K562 (cell line): Measurements from ENCODE around the gene EXT2. TPM values are rescaled to one million over a fixed set of nuclear protein-coding genes. Genes with fewer than 3 reads are reported as not detected.

Source experiments
- ATAC-seq: fragments of 200-7000 bp; cut with Tn5 transposase; 3 replicates; pipeline ENCODE4 v1.9.1; 2020; ENCODE audit warnings: moderate library complexity
- BruUV-seq: library from RNA; stranded (reverse); fragments of 400-500 nt; replicated peaks from 2 replicates; lab custom pipeline; 2021; lab: Mats Ljungman, UMichigan
- CTCF ChIA-PET: fragments of 300-600 bp; formaldehyde crosslinking; extraction: SDS; loops from one replicate; lab custom pipeline; 2021; ENCODE audit warnings: low intra/inter-chr PET ratio; lab: Yijun Ruan, JAX
- POLR2A ChIA-PET: fragments of 300-600, 350-650 bp; sonication (Branson Sonifier 250); formaldehyde crosslinking; extraction: SDS; loops from one replicate; lab custom pipeline; 2021; ENCODE audit warnings: antibody characterized with exemption, inconsistent platforms; lab: Yijun Ruan, JAX
- DNase-seq, 4 experiments: peaks; one replicate each; pipeline versions ENCODE4 v3.0.0 to v3.0.0-alpha.2; 2011 to 2018; ENCODE audit warnings: low spot score in 3 of 4, mixed read lengths in 3 of 4; ENCODE audit errors: extremely low read depth in 1 of 4
- FAIRE-seq: peaks from 2 replicates; lab custom pipeline; 2011; peaks lifted over from hg19 to GRCh38; lab: Jason Lieb, UNC
- H2AFZ ChIP-seq: 2 replicates; pipeline ENCODE4 v1.6.0; 2011; ENCODE audit warnings: low read depth, low read length, control low read depth, inconsistent platforms
- H3K27ac ChIP-seq: fragments of 200-600 bp; 3 replicates; pipeline ENCODE4 v1.8.0; 2011; ENCODE audit warnings: low read depth, mild to moderate bottlenecking, control low read depth, inconsistent platforms, low read length, moderate library complexity, mixed read lengths; ENCODE audit errors: extremely low read depth
- H3K27me3 ChIP-seq, 2 experiments: fragments of 300-600 bp in 1 of 2; 2 replicates in 1 of 2; 3 replicates in 1 of 2; pipeline versions ENCODE4 v1.6.0 to v1.8.0; 2011; ENCODE audit warnings: inconsistent platforms in 2 of 2, low read length in 2 of 2, mild to moderate bottlenecking in 1 of 2, mixed read lengths in 1 of 2, moderate library complexity in 1 of 2; ENCODE audit not compliant: control insufficient read depth in 2 of 2, insufficient read depth in 2 of 2
- H3K36me3 ChIP-seq: fragments of 300-600 bp; 3 replicates; pipeline ENCODE4 v1.8.0; 2011; ENCODE audit warnings: mild to moderate bottlenecking, low read length, inconsistent platforms; ENCODE audit not compliant: control insufficient read depth, insufficient read depth
- H3K4me1 ChIP-seq, 2 experiments: fragments of 200-600 bp in 1 of 2; replicated peaks in 1 of 2; 2 replicates in 1 of 2; 3 replicates in 1 of 2; pipeline versions ENCODE4 v1.5.1 to v1.8.0; 2011; ENCODE audit warnings: inconsistent platforms in 2 of 2, low read length in 2 of 2, mild to moderate bottlenecking in 1 of 2, mixed read lengths in 1 of 2, moderate library complexity in 1 of 2; ENCODE audit not compliant: control insufficient read depth in 2 of 2, insufficient read depth in 2 of 2
- H3K4me2 ChIP-seq: 2 replicates; pipeline ENCODE4 v1.6.1; 2011; ENCODE audit warnings: low read length, control low read depth, inconsistent platforms, mixed read lengths; ENCODE audit not compliant: insufficient read depth
- H3K4me3 ChIP-seq: fragments of 200-600 bp; sonication (generic), shearing (Covaris generic); 2 replicates; pipeline ENCODE4 v1.5.1; 2016; ENCODE audit warnings: control low read depth, inconsistent platforms
- H3K79me2 ChIP-seq: fragments of 200-600 bp; 3 replicates; pipeline ENCODE4 v1.8.0; 2011; ENCODE audit warnings: low read length, inconsistent platforms; ENCODE audit not compliant: control insufficient read depth, insufficient read depth
- H3K9ac ChIP-seq, 2 experiments: 2 replicates each; pipeline versions ENCODE4 v1.6.0 to v1.6.1; 2011; ENCODE audit warnings: low read depth in 2 of 2, low read length in 2 of 2, control low read depth in 1 of 2, inconsistent platforms in 1 of 2, mild to moderate bottlenecking in 1 of 2, mixed read lengths in 1 of 2; ENCODE audit not compliant: insufficient read depth in 1 of 2
- H3K9me1 ChIP-seq: one replicate; pipeline ENCODE4 v1.6.0; 2011; ENCODE audit warnings: inconsistent platforms, mild to moderate bottlenecking, low read length, moderate library complexity; ENCODE audit not compliant: control insufficient read depth, insufficient read depth
- H3K9me3 ChIP-seq: replicated peaks from 2 replicates; pipeline ENCODE4 v1.5.1; 2011; ENCODE audit warnings: low read depth, low read length, inconsistent platforms; ENCODE audit not compliant: control insufficient read depth, insufficient read depth
- H4K20me1 ChIP-seq: replicated peaks from 2 replicates; pipeline ENCODE4 v1.6.1; 2011; ENCODE audit warnings: low read length, inconsistent platforms, mixed read lengths; ENCODE audit not compliant: control insufficient read depth, insufficient read depth
- ARHGAP35 ChIP-seq: fragments of 450-650 bp; IDR thresholded peaks from 2 replicates; pipeline ENCODE4 v1.6.1; 2018; ENCODE audit not compliant: partially characterized antibody
- BACH1 ChIP-seq: fragments of 200-800 bp; sonication (Bioruptor generic); IDR thresholded peaks from 2 replicates; pipeline ENCODE4 v1.6.1; 2016; ENCODE audit warnings: missing genetic modification characterization, missing compliant biosample characterization
- HCFC1 ChIP-seq: IDR thresholded peaks from 2 replicates; pipeline ENCODE4 v1.6.1; 2012; ENCODE audit warnings: low read depth, low read length, improper control_type of control experiment
- PHF20 ChIP-seq: fragments of 450-650 bp; IDR thresholded peaks from 2 replicates; pipeline ENCODE4 v1.6.1; 2018; ENCODE audit not compliant: partially characterized antibody
- WHSC1 ChIP-seq: IDR thresholded peaks from one replicate; pipeline ENCODE4 v1.6.1; 2012; ENCODE audit warnings: low read length, control low read depth, inconsistent platforms
- WGBS: fragments of 100-300 bp; shearing (Covaris generic); methylation state at CpG from one replicate; pipeline ENCODE4 v1.1.6; 2016; ENCODE audit warnings: low coverage, mixed read lengths; ENCODE audit not compliant: insufficient coverage; ENCODE audit errors: missing lambda C conversion rate; 5-methylcytosine and 5-hydroxymethylcytosine counted together
- in situ Hi-C: fragments of 300-500 bp; cut with MboI; formaldehyde crosslinking; loops from 4 replicates; pipeline ENCODE4 v1.15.0; 2018; ENCODE audit warnings: inconsistent platforms, mixed read lengths
- intact Hi-C: fragments of 100-400 bp; cut with micrococcal nuclease; formaldehyde crosslinking; loops from 2 replicates; pipeline ENCODE4 v1.14.2; 2022
- polyA plus RNA-seq, 8 experiments: library from polyadenylated mRNA; depleted of rRNA in 4 of 8; stranded (reverse) in 5 of 8; unstranded in 3 of 8; fragments of >200 nt; fragmentation: Nextera tagmentation in 2 of 8; fragmentation: Illumina TruSeq in 1 of 8; extraction: Ambion mirVana in 2 of 8; extraction: Trizol in 1 of 8; gene quantifications; 2 replicates each; pipeline versions ENCODE4 v1.2.1 to v1.2.3, GENCODE V29; 2011 to 2014; ENCODE audit warnings: inconsistent platforms in 1 of 8, missing spikeins in 1 of 8
- total RNA-seq, 7 experiments: library from RNA; depleted of rRNA in 6 of 7; stranded (reverse); fragments of >200 nt in 6 of 7; fragmentation: Illumina TruSeq in 2 of 7; extraction: Trizol in 2 of 7; gene quantifications; 2 replicates each; pipeline versions ENCODE4 v1.2.1 to v1.2.3, GENCODE V29; 2011 to 2021; ENCODE audit warnings: low replicate concordance in 1 of 7
- TF ChIP-seq, protein P1 (sequence below): fragments of 450-650 bp; formaldehyde crosslinking; IDR thresholded peaks from 2 replicates; pipeline ENCODE4 v1.4.0; 2020; ENCODE audit warnings: mild to moderate bottlenecking, mixed read lengths
- TF ChIP-seq, protein P2 (sequence below): fragments of 250-450 bp; sonication (Bioruptor Pico); IDR thresholded peaks from 2 replicates; pipeline ENCODE4 v1.4.0; 2020; ENCODE audit warnings: mild to moderate bottlenecking, moderate library complexity
- TF ChIP-seq, protein P3 (sequence below): fragments of 200-600 bp; sonication (generic); IDR thresholded peaks from one replicate; pipeline ENCODE4 v1.6.1; 2012; ENCODE audit warnings: mild to moderate bottlenecking, low read depth, low read length, inconsistent platforms

EXT2 gene
- total and polyA plus RNA-seq, 9 of the 15 experiments (the other 6 are each of a cell fraction or from before 2014, with no cell fraction given) = 7.5 to 52.1 (median 38.1) TPM

- CTCF ChIA-PET = no interaction called here
- intact Hi-C loops (no loop called here), in situ Hi-C loops (no loop called here)
- Histone ChIP-seq H3K79me2 (peaks cover 16% of the 10 kb centered on the region; the same call in 2 of the 3 replicates), H4K20me1 (no peaks in the 10 kb centered on the region), H3K9me1 (no peaks in the 10 kb centered on the region), H3K9ac (no peak overlapping the region; a peak in 1 of 4 replicates), H3K4me1 (peaks cover 5 to 15% of the 10 kb centered on the region in 2 experiments; a peak in 4 of 5 replicates), H3K4me3 (no peak overlapping the region), H3K27ac (no peak overlapping the region), H3K27me3 (no peaks in the 10 kb centered on the region), H3K9me3 (no peaks in the 10 kb centered on the region), H3K36me3 (peaks cover 53% of the 10 kb centered on the region), H3K4me2 (no peak overlapping the region), H2AFZ (no peak overlapping the region)
- POLR2A ChIA-PET = interaction anchor here (0.6 to 1.4 kb wide), 4 partner anchors 9 to 496 kb away, joined by 3 to 4 read pairs (median 4); no protein-coding TSS in a partner anchor
- no peak for DNase-seq
- ATAC-seq = no peak
- 53% methylated on average over 3 of the region's 3 CpGs for WGBS
- BruUV-seq = no TSS peak
- FAIRE-seq = no peak
- TF ChIP-seq PHF20 = no peak
- TF ChIP-seq ARHGAP35 = no peak
- no peak for TF ChIP-seq BACH1 (tag)
- TF ChIP-seq, protein P1, sequence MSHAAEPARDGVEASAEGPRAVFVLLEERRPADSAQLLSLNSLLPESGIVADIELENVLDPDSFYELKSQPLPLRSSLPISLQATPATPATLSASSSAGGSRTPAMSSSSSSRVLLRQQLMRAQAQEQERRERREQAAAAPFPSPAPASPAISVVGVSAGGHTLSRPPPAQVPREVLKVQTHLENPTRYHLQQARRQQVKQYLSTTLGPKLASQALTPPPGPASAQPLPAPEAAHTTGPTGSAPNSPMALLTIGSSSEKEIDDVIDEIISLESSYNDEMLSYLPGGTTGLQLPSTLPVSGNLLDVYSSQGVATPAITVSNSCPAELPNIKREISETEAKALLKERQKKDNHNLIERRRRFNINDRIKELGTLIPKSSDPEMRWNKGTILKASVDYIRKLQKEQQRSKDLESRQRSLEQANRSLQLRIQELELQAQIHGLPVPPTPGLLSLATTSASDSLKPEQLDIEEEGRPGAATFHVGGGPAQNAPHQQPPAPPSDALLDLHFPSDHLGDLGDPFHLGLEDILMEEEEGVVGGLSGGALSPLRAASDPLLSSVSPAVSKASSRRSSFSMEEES (CRISPR knock-in tag) = no peak
- no peak for TF ChIP-seq HCFC1
- TF ChIP-seq, protein P2, sequence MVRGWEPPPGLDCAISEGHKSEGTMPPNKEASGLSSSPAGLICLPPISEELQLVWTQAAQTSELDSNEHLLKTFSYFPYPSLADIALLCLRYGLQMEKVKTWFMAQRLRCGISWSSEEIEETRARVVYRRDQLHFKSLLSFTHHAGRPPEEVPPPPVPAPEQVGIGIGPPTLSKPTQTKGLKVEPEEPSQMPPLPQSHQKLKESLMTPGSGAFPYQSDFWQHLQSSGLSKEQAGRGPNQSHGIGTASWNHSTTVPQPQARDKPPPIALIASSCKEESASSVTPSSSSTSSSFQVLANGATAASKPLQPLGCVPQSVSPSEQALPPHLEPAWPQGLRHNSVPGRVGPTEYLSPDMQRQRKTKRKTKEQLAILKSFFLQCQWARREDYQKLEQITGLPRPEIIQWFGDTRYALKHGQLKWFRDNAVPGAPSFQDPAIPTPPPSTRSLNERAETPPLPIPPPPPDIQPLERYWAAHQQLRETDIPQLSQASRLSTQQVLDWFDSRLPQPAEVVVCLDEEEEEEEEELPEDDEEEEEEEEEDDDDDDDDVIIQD (CRISPR knock-in tag) = no peak
- TF ChIP-seq, protein P3, sequence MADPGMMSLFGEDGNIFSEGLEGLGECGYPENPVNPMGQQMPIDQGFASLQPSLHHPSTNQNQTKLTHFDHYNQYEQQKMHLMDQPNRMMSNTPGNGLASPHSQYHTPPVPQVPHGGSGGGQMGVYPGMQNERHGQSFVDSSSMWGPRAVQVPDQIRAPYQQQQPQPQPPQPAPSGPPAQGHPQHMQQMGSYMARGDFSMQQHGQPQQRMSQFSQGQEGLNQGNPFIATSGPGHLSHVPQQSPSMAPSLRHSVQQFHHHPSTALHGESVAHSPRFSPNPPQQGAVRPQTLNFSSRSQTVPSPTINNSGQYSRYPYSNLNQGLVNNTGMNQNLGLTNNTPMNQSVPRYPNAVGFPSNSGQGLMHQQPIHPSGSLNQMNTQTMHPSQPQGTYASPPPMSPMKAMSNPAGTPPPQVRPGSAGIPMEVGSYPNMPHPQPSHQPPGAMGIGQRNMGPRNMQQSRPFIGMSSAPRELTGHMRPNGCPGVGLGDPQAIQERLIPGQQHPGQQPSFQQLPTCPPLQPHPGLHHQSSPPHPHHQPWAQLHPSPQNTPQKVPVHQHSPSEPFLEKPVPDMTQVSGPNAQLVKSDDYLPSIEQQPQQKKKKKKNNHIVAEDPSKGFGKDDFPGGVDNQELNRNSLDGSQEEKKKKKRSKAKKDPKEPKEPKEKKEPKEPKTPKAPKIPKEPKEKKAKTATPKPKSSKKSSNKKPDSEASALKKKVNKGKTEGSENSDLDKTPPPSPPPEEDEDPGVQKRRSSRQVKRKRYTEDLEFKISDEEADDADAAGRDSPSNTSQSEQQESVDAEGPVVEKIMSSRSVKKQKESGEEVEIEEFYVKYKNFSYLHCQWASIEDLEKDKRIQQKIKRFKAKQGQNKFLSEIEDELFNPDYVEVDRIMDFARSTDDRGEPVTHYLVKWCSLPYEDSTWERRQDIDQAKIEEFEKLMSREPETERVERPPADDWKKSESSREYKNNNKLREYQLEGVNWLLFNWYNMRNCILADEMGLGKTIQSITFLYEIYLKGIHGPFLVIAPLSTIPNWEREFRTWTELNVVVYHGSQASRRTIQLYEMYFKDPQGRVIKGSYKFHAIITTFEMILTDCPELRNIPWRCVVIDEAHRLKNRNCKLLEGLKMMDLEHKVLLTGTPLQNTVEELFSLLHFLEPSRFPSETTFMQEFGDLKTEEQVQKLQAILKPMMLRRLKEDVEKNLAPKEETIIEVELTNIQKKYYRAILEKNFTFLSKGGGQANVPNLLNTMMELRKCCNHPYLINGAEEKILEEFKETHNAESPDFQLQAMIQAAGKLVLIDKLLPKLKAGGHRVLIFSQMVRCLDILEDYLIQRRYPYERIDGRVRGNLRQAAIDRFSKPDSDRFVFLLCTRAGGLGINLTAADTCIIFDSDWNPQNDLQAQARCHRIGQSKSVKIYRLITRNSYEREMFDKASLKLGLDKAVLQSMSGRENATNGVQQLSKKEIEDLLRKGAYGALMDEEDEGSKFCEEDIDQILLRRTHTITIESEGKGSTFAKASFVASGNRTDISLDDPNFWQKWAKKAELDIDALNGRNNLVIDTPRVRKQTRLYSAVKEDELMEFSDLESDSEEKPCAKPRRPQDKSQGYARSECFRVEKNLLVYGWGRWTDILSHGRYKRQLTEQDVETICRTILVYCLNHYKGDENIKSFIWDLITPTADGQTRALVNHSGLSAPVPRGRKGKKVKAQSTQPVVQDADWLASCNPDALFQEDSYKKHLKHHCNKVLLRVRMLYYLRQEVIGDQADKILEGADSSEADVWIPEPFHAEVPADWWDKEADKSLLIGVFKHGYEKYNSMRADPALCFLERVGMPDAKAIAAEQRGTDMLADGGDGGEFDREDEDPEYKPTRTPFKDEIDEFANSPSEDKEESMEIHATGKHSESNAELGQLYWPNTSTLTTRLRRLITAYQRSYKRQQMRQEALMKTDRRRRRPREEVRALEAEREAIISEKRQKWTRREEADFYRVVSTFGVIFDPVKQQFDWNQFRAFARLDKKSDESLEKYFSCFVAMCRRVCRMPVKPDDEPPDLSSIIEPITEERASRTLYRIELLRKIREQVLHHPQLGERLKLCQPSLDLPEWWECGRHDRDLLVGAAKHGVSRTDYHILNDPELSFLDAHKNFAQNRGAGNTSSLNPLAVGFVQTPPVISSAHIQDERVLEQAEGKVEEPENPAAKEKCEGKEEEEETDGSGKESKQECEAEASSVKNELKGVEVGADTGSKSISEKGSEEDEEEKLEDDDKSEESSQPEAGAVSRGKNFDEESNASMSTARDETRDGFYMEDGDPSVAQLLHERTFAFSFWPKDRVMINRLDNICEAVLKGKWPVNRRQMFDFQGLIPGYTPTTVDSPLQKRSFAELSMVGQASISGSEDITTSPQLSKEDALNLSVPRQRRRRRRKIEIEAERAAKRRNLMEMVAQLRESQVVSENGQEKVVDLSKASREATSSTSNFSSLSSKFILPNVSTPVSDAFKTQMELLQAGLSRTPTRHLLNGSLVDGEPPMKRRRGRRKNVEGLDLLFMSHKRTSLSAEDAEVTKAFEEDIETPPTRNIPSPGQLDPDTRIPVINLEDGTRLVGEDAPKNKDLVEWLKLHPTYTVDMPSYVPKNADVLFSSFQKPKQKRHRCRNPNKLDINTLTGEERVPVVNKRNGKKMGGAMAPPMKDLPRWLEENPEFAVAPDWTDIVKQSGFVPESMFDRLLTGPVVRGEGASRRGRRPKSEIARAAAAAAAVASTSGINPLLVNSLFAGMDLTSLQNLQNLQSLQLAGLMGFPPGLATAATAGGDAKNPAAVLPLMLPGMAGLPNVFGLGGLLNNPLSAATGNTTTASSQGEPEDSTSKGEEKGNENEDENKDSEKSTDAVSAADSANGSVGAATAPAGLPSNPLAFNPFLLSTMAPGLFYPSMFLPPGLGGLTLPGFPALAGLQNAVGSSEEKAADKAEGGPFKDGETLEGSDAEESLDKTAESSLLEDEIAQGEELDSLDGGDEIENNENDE = no peak
- TF ChIP-seq WHSC1 = no peak
These were observed 24.3 kb upstream of the EXT2 start for GRCh38 chr11:44071157-44071556.
